H1 (cell line): ENCODE measurements around the gene BOK. TPM values are rescaled to one million over a fixed set of nuclear protein-coding genes. Genes with fewer than 3 reads are reported as not detected.

Source experiments
- MAFK ChIP-seq: IDR thresholded peaks from 2 replicates; pipeline ENCODE4 v1.6.1; 2012; ENCODE audit warnings: low read depth, mild to moderate bottlenecking, improper control_type of control experiment, low read length
- polyA plus RNA-seq, 7 experiments: library from polyadenylated mRNA; depleted of rRNA in 3 of 7; stranded (reverse) in 5 of 7; unstranded in 2 of 7; fragments of >200 nt in 5 of 7; fragments of 200-250 nt in 2 of 7; gene quantifications; 1 replicate in 5 of 7; 2 replicates in 1 of 7; 4 replicates in 1 of 7; pipeline versions ENCODE4 v1.2.1 to v1.2.3, GENCODE V29; 2011 to 2013; ENCODE audit warnings: missing spikeins in 2 of 7, mixed read lengths in 2 of 7
- total RNA-seq: library from RNA; stranded (reverse); fragmentation: NEBNext Ultra II Directional; extraction: Animal tissue kit (Norgen Biotek cat#: 25700); gene quantifications from 2 replicates; pipeline ENCODE4 v1.2.1, GENCODE V29; 2021

Gene BOK
- total and polyA plus RNA-seq, 2 of the 8 experiments (the other 6 are each of a cell fraction or from before 2014, with no cell fraction given) = 33.7 to 37.6 TPM

DNA sequence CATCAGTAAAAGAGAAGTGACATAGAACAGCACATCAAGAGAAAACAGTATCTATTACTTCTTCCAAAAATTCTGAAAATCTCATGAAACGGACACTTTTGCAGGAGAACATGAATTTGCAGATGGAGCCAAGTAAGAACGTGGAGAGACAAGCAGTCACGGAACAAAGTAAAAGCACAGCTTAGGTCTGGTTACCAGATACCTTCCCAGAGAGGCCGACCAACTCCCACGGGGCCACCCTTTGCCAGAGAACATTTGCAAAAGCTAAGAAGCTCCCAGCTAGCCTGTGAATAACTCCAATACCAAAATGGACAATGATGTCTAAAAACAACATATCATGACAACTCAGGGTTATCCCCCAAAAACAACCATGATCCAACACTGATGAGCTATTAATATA, 39.5 kb downstream of the BOK start (continued):
- no peak for TF ChIP-seq MAFK
